ENCODE measurements around the gene AMOTL2.

- no peak for TF ChIP-seq ZNF687 (IDR thresholded peaks at IDR 0.05)
- TF ChIP-seq MAX (IDR thresholded peaks at IDR 0.05; ENCODE audit: low read depth, low read length) = no peak
- TF ChIP-seq SKIL (IDR thresholded peaks at IDR 0.05; ENCODE audit: low read depth, poor library complexity, severe bottlenecking) = no peak
- TF ChIP-seq CTCF (IDR thresholded peaks at IDR 0.05 in 2 of 3, conservative IDR thresholded peaks at IDR 0.05 in 1 of 3; ENCODE audit: control insufficient read depth in 2 of 3, extremely low read depth in 1 of 3, insufficient read depth in 1 of 3, low read depth in 3 of 3, low read length in 3 of 3) = no peak
- TF ChIP-seq CHD2 (IDR thresholded peaks at IDR 0.05; ENCODE audit: borderline replicate concordance, low read depth, low read length) = no peak
- TF ChIP-seq ZBTB11 (CRISPR knock-in tag; IDR thresholded peaks at IDR 0.05) = no peak
- no peak for TF ChIP-seq BCLAF1 (IDR thresholded peaks at IDR 0.05)
- no peak for TF ChIP-seq POLR2AphosphoS5 (IDR thresholded peaks at IDR 0.05; ENCODE audit: low read length)
- TF ChIP-seq EGR1 (IDR thresholded peaks at IDR 0.05; ENCODE audit: borderline replicate concordance in 1 of 2, low read depth in 2 of 2, low read length in 2 of 2) = no peak
These were observed 4.2 kb downstream of the AMOTL2 start for GRCh38 chr3:134369861-134370596.
